GM21717 (cell line): Measurements from ENCODE around the gene HMX1.

ENCODE experiments used
- ATAC-seq: cut with Tn5 transposase; IDR thresholded peaks from one replicate; pipeline ENCODE4 v1.9.1; 2021; ENCODE audit warnings: mild to moderate bottlenecking, moderate library complexity; ENCODE audit not compliant: unreplicated experiment

Gene HMX1

GRCh38 chr4:8871417-8872401 lies at the start of gene HMX1:
TSS of gene HMX1 (minus strand) at chr4:8871839. CDS start at chr4:8871614, 225 bp downstream.
- no peak for ATAC-seq

GRCh38 chr4:8920969-8921368 lies 49.3 kb upstream of the HMX1 start:
- no peak for ATAC-seq

GRCh38 chr4:8920289-8920965 lies 48.8 kb upstream of the HMX1 start:
- ATAC-seq: no peak

GRCh38 chr4:8919651-8920288 lies 48.1 kb upstream of the HMX1 start:
- no peak for ATAC-seq

GRCh38 chr4:8917868-8918783 lies 46.5 kb upstream of the HMX1 start:
- ATAC-seq: peak; percentile 63

GRCh38 chr4:8917321-8917811 lies 45.7 kb upstream of the HMX1 start:
- no peak for ATAC-seq

- ATAC-seq: no peak
These were observed 45.3 kb upstream of the HMX1 start for GRCh38 chr4:8916906-8917305.

- ATAC-seq: no peak
These were observed 44.8 kb upstream of the HMX1 start for GRCh38 chr4:8916351-8916885.

- no peak for ATAC-seq
These were observed 43.9 kb upstream of the HMX1 start for GRCh38 chr4:8915201-8916200.

GRCh38 chr4:8914461-8915171 lies 43.0 kb upstream of the HMX1 start:
- no peak for ATAC-seq

GRCh38 chr4:8913858-8914460 lies 42.3 kb upstream of the HMX1 start:
- no peak for ATAC-seq

- ATAC-seq: no peak
These were observed 41.6 kb upstream of the HMX1 start for GRCh38 chr4:8913121-8913857.

GRCh38 chr4:8912506-8912905 lies 40.9 kb upstream of the HMX1 start:
- no peak for ATAC-seq

GRCh38 chr4:8912089-8912455 lies 40.4 kb upstream of the HMX1 start:
- no peak for ATAC-seq

GRCh38 chr4:8911316-8912088 lies 39.9 kb upstream of the HMX1 start:
- ATAC-seq: no peak

GRCh38 chr4:8910822-8911315 lies 39.2 kb upstream of the HMX1 start:
- no peak for ATAC-seq
